ENCODE measurements around the gene OLFML2B.

Gene OLFML2B

GRCh38 chr1:161983725-161984124, 39.9 kb downstream of the OLFML2B start:
- no peak for TF ChIP-seq GATA2 (IDR thresholded peaks at IDR 0.05; ENCODE audit: low read depth, low read length)
- no peak for TF ChIP-seq GATA3 (IDR thresholded peaks at IDR 0.05; ENCODE audit: low read depth, low read length)

- TF ChIP-seq GATA2 (IDR thresholded peaks at IDR 0.05; ENCODE audit: low read depth, low read length) (no peak), GATA3 (IDR thresholded peaks at IDR 0.05; ENCODE audit: low read depth, low read length) (no peak)
Observed at GRCh38 chr1:161982917-161983316, 40.8 kb downstream of the OLFML2B start.

- no peak for TF ChIP-seq GATA3 (IDR thresholded peaks at IDR 0.05; ENCODE audit: low read depth, low read length)
- no peak for TF ChIP-seq GATA2 (IDR thresholded peaks at IDR 0.05; ENCODE audit: low read depth, low read length)
Observed at GRCh38 chr1:161982507-161982895, 41.2 kb downstream of the OLFML2B start.

- TF ChIP-seq GATA3 (IDR thresholded peaks at IDR 0.05; ENCODE audit: low read depth, low read length) (no peak), GATA2 (IDR thresholded peaks at IDR 0.05; ENCODE audit: low read depth, low read length) (no peak)
Observed at GRCh38 chr1:161981735-161982506, 41.7 kb downstream of the OLFML2B start.

GRCh38 chr1:161981126-161981525, 42.5 kb downstream of the OLFML2B start:
- no peak for TF ChIP-seq GATA3 (IDR thresholded peaks at IDR 0.05; ENCODE audit: low read depth, low read length)
- TF ChIP-seq GATA2 (IDR thresholded peaks at IDR 0.05; ENCODE audit: low read depth, low read length), result no peak

- TF ChIP-seq GATA3 (IDR thresholded peaks at IDR 0.05; ENCODE audit: low read depth, low read length) (no peak), GATA2 (IDR thresholded peaks at IDR 0.05; ENCODE audit: low read depth, low read length) (no peak)
Observed at GRCh38 chr1:161978011-161978790, 45.5 kb downstream of the OLFML2B start.

GRCh38 chr1:161973924-161974845, 49.5 kb downstream of the OLFML2B start:
- TF ChIP-seq GATA3 (IDR thresholded peaks at IDR 0.05; ENCODE audit: low read depth, low read length), result no peak
- no peak for TF ChIP-seq GATA2 (IDR thresholded peaks at IDR 0.05; ENCODE audit: low read depth, low read length)

DNA sequence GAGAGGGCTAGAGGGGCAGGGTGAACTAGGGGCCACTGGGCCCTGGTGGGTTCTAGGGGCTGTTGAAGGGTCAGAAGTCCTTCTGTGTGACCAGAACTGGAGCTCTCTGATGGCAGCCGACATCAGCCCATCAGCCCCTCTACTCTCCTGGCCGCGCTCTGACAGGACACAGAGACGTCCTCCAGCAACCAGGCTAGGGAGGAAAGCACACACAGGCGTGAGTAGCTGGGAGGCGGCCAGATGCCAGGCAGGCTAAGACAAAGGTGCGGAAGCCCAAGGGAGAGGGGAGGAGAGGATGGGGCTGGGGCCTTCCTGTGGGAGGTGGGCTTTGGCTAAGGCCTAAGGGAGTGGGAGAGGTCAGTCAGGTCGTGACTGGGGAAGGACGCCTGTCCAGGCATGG, 50.8 kb downstream of the OLFML2B start:
- no peak for TF ChIP-seq GATA2 (IDR thresholded peaks at IDR 0.05; ENCODE audit: low read depth, low read length)

- no peak for TF ChIP-seq GATA2 (IDR thresholded peaks at IDR 0.05; ENCODE audit: low read depth, low read length)
- TF ChIP-seq GATA3 (IDR thresholded peaks at IDR 0.05; ENCODE audit: low read depth, low read length), result no peak
Observed at GRCh38 chr1:161970633-161971032, 53.0 kb downstream of the OLFML2B start.

DNA sequence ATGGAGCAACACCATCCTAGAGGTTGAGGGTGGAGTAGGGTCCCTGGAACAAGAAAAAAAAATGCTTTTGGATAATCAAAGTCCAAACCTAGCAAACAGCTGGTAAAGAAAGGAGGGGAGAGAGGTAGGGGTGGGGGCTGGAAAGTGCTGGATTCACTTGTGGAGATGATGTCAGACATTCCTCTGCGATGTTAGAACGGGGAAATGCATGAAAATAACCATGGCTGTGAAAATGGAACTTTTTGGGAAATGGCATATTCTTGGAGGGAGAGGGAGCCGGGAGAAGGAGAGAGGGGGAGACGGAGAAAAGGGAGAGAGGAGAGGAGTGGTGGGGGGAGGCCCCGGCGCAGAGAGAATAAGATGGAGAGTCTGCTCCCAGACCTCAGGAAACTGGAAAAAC, 53.6 kb downstream of the OLFML2B start:
- TF ChIP-seq GATA3 (IDR thresholded peaks at IDR 0.05; ENCODE audit: low read depth, low read length), result no peak
- no peak for TF ChIP-seq GATA2 (IDR thresholded peaks at IDR 0.05; ENCODE audit: low read depth, low read length)

DNA sequence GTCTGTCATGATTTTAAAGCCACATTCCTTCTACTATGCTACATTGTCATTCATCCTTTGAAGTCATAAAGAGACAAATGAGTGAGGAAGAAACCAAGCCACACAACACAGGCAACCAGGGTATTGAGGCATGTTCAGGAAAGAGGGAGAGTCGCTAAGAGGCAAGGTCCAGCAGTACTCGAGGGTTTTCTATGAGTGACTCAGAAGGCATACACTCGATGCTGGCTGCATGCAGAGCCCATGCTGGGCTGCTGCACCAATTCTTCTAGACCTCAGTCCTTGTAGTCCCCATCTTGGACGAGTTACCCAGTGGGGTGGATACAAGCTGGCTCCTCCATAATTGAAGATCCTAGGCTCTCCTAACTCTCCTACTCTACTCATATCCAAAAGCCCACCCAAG, 57.6 kb downstream of the OLFML2B start:
- TF ChIP-seq GATA2 (IDR thresholded peaks at IDR 0.05; ENCODE audit: low read depth, low read length), result no peak
- no peak for TF ChIP-seq GATA3 (IDR thresholded peaks at IDR 0.05; ENCODE audit: low read depth, low read length)

GRCh38 chr1:161962091-161962887, 61.4 kb downstream of the OLFML2B start:
- TF ChIP-seq GATA2 (IDR thresholded peaks at IDR 0.05; ENCODE audit: low read depth, low read length) (no peak), GATA3 (IDR thresholded peaks at IDR 0.05; ENCODE audit: low read depth, low read length) (no peak)

DNA sequence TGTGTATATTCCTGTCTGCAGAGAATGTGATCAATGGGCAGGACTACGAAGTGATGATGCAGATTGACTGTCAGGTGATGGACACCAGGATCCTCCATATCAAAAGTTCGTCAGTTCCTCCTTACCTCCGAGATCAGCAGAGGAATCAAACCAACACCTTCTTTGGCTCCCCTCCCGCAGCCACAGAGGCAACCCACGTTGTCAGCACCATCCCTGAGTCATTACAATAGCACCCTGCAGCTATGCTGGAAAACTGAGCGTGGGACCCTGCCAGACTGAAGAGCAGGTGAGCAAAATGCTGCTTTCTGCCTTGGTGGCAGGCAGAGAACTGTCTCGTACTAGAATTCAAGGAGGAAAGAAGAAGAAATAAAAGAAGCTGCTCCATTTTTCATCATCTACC, 65.2 kb downstream of the OLFML2B start:
- TF ChIP-seq GATA3 (IDR thresholded peaks at IDR 0.05; ENCODE audit: low read depth, low read length) (no peak), GATA2 (IDR thresholded peaks at IDR 0.05; ENCODE audit: low read depth, low read length) (no peak)
